GM12872 (cell line): ENCODE measurements around the gene CFAP100.

Source experiments
- CTCF ChIP-seq: IDR thresholded peaks from 3 replicates; pipeline ENCODE4 v1.5.1; 2011; ENCODE audit warnings: low read depth, mild to moderate bottlenecking, low read length, moderate library complexity; ENCODE audit not compliant: insufficient read depth

CFAP100 gene

GRCh38 chr3:126433496-126434263 lies 39.0 kb downstream of the CFAP100 start:
- no peak for TF ChIP-seq CTCF

- TF ChIP-seq CTCF, result no peak
Measured at GRCh38 chr3:126434264-126434590, 39.5 kb downstream of the CFAP100 start.

GRCh38 chr3:126434931-126435411 lies 40.3 kb downstream of the CFAP100 start:
- TF ChIP-seq CTCF, result no peak

- TF ChIP-seq CTCF, result no peak
Measured at GRCh38 chr3:126435456-126436315, 41.0 kb downstream of the CFAP100 start.

- no peak for TF ChIP-seq CTCF
Measured at GRCh38 chr3:126436826-126437717, 42.4 kb downstream of the CFAP100 start.

- no peak for TF ChIP-seq CTCF
Measured at GRCh38 chr3:126438186-126438585, 43.5 kb downstream of the CFAP100 start.

GRCh38 chr3:126438746-126439145 lies 44.0 kb downstream of the CFAP100 start:
- no peak for TF ChIP-seq CTCF
